ENCODE measurements around the gene SMYD3.
A peak's percentile ranks its signal among the peaks of the same experiment; 100 is the strongest.

Gene SMYD3

DNA sequence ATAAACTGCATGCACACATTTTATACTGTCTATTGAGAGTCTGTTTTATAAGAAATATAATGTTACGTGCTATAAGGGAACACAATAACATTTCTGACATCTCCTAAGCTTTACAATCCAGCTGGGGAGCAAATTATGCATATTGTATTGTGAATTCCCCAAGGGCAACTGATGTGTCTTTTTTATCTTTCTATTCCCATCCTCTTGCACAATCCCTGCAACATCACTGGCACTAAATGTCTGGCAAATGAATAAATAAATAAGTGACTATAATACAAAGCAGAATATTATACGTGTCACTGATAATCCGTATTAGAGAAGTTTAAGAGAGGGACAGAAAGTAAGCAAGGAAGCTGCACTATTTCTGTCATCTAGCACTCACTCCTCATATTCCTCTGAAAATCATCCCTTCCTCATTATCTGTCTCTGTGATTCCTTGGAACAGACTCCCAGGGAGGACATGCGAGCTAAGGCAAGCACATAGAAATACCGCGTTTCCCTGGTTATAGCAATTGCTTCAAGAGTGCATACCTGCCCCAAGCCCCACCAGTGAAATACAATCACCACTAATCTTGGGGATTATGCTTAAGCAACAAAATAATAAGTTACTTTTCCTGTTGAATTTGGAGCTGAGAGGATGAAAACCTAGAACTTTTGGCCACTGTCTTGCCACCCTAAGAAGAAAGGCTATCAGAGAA is 205.4 kb downstream of the SMYD3 start:
- DNase-seq: no peak

DNA sequence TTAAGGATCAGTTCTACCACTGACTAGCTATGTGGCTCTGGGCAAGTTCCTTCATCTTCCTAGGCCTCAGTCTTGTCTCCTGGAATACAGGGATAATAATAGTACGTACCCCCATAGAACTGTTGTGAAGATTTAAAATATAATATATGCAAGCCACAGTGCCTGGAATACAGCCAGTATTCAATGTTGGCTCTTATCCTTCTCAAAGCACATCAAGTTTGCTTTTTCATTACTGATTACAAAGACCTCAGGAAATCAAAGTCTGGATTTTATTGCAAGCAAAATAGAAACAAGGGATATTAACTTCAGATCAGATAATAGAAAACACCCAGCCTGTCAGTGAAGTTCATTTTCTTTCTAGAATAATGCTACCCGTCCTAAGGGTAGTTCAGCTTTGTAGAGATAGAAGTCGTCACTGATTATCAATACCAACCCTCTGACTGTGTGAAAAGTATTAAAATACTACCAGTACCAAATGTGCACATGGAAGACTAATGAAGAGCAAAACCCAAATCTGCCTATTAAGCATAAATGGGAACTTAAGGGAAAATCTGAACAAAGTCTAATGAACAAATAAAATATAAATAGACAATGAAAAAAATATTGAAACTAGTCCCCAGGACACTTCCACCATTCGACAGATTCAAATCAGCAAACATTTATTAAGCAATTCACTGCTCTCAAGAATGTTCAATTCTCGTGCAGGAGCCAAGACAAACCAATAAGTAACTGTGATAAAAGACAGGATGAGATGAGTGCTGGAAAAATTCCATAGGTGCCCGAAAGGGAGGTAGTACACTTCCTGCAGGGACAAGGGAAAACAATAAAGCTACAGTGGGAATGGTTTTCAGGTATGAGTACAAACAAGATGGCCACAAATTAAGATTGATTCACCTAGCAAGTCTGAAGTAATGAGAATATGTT is 206.2 kb downstream of the SMYD3 start:
- no peak for DNase-seq

DNA sequence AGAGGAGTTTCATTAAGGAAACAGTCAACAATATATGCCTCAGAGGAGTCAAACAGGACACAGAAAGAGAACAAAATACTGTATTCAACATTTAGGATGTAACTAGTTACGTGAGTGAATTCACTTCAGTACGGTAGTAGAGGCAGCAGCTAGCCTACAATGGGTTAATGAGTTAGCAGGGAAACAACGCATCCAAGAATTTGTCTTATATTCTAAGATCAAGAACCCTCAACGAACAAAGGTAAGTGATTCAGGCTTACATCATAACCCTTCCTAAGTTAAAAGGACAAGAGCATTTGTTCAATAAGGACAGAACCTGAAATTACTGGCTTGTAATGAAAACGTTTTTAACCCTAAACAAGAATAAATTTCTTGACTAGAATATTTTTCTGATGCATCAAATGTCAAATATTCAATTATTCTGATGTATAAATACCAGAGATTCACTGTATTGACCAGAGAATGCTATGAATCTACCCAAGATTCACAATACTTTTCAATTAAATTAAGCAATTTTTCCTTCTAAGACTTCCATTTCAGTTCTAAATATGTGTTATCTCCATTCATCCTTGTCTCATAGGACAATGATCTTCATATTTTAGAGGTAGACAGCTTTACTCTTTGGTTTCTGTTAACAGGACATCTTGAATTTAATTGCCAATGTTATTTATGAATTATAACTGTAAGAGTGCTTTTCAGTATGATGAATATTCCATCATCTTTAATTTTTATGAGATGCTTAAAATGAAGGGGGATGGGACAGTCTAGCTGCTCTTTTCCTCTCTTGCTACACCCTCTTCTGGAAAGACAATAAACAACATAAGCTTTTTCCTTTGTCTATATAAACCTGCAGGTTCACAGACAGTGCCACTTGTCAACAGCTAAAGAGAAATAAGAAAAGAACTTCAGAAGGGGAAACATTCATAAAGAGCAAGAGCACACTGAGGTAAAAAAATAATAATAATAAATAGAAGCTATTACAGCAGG is 209.5 kb downstream of the SMYD3 start:
- DNase-seq: no peak

DNA sequence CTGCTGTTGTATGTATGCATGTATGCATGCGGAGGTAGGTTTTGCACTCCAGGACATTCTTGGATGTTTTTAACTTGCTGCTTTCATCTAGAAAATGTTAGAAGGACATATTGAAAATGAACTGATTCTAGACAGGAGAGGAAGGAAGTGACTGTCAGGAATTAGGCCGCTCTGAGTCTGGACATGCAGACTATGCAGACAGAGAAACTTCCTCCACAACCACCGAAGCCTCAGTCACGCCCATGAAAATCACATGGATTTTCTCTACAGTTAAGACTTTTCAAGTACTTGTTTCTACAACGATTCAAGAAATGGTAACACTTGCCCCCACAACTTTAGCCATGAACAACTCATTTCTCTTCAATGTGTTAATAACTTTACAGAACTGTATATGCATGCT is 211.1 kb downstream of the SMYD3 start:
- no peak for DNase-seq

DNA sequence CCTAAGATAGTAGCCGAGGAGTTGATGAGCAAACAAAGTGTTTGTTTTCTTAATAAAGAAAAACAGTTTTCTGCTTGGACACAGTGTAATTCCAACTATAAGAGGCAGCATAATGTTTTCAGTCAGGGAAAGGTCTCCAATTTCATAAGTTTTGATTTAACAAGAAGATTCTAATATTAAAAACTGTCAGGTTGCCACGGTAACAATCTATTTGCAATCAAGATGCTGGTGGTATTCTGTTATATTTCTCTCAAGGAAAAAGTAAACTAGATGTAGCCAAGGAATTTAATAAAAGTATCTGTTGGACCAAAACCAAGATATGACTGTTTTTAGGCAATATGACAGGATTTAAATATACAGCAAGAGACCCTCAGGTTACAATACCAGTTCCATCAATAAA is 211.7 kb downstream of the SMYD3 start:
- DNase-seq: no peak

DNA sequence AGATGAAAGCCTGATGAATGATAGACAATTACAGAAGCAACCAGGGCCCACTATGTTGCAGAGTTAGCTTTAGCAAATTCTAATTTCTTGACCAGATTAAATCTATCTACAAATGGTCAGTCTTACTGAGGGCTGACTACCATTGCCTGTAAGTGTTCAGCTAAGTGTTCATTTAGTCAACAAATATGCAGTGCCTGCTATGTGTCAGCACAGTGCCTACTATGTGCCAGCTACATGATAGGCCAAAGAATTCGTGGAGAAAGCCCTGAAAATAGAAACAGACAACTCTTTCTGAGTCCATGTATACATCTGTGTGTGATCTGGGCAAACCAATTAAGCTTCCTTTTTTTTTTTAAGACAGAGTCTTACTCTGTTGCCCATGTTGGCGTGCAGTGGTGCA is 212.8 kb downstream of the SMYD3 start:
- no peak for DNase-seq

DNA sequence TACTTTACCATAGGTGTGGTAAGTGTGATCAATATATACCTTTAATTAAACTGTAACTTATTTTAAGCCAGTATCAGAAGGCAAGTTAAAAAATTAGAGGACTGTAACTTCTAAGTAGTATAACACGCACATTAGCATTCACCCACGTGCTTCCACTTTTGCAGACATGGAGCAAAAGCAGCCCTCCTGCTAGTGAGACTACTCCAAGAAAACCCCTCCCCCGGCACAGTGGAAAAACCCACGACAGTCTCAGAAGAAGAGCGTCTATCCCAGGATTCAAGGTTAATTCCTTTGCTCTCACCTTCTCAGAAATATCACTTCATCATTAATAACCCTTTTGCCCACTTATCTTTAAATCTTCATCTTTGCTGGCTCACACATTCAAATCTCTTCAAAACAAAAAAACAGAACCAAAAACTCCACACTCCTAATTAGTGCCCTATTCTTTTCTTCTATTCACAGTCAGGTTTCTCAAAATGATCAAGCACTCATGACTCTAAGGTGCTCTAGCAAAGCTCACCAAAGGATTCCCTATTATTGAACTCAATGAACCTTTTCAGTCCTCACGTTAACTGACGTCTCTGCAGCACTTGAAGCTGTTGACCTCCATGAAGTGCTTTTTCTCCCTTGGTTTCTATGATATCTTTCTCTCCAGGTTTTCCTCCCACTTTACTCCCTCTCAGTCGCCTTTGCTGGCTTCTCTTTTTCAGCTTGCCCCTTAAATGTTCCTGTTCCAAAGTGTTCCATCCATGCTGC is 213.5 kb downstream of the SMYD3 start:
- DNase-seq: peak; percentile 26

DNA sequence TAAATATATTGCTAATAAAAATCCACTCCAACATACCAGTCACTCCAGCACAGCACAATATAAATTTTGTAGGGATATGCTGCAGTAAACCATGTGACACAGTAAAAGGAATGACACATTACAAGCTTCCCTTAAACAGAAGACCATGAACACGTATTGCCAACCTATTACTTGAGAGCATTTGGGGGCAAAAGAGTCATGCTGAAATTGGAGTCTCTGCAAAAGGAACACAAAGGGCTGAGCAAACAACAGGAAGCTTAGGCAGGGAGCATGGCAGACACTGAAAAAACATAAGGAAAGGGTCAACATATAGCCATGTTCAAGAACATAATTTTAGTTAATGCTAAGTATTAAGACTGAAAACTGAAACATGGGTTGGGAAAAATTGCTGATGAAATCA is 214.5 kb downstream of the SMYD3 start:
- peak; percentile 12 for DNase-seq

DNA sequence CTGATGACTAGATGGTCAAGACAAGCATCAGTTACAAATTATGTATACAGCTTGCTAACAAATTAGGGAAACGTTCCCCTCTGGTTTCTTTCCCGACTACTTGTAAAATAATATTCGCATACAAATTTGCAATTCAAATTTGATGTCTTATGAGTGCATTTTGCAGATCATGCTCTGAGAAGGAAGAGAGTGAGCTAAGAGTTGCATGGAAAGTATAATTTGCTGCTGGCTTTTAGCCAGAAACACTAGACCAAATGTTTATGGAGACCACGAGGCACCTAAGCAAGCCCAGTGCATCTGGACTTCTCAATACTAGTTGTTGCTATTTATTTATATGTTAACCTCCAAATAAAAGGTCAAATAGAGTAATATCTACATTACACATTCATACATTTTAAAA is 216.0 kb downstream of the SMYD3 start:
- DNase-seq: no peak

DNA sequence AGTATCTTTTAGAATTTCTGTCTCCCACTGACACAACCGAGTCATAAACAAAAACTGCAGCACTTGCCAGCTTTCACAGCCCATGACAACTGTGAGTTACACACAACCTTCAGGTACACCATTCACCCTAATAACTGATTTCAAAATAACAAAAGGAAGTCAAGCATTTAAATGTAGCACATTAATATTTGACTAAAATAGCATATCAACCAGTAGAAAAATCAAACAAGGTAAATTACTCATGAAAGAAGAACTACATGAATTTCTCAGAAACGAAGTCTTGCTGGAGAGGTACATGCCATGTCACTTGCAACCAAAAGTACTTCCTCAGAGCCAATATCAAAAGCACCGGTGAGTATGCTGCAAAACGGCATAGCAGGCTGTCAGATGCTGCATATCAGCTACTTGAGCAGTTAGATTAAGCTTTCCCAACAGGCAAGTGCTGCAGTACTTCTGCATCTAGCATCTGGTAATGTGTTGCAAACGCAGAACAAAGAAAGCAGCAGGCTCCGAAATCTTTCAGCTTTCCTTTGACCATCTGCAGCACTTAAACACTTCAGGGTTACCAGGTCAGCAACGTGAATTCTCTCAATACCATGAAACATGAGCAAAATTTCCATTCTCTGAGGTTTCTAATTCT is 223.2 kb downstream of the SMYD3 start:
- DNase-seq: no peak

DNA sequence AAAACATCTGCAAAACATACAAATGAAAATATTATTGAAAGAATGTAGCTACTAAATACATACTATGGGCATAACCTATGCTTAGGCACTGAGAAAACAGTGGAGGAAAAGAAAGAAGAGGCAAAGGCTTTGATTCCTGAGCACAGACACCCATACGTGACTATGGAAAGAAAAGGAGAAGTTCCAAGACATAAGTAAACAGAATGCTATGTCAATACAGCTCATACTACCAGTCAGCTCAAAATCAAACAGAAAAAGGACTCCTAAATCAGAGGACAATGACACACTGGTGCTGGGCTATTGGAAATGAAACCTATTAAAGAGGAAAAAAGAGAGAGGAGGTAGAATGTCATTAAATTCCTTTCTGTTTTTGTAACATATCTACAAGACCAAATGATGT is 225.4 kb downstream of the SMYD3 start:
- DNase-seq: peak; percentile 58

DNA sequence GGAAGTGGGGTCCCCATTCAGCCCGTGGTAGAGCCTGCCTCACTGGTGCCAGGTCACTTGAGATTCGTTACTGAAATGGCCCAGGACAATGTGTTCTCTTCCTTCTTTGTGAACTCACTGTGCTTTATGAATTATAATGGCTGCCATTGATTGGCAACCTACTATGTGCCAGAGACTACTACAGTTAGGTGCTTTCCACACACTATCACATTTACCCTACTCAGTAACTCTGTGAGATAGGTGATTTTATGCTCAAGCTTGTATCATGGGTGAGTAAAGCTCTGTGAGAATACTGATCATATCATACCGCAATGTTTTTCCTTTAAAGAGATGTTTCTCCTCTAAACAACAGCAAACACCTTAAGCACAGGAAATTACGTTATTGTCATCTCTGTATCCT is 225.9 kb downstream of the SMYD3 start:
- DNase-seq: no peak

DNA sequence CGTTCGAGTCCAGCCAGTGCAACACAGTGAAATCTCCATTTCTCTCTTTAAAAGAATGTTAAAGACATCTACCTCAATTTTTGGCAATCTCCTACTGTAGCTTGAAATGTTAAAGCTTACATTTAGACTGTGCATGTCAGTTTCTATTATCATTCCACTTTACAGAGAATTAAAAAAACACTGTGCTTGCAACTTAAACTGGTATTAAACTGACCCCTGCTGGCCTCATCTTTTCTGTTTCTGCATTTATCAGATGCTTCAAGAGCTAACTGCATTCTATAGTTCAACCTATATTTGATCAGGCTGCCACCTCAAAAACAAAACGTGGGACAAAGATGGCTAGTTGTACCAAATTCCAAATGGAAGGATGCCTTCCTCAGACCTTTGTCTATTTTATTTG is 226.5 kb downstream of the SMYD3 start:
- peak; percentile 61 for DNase-seq

DNA sequence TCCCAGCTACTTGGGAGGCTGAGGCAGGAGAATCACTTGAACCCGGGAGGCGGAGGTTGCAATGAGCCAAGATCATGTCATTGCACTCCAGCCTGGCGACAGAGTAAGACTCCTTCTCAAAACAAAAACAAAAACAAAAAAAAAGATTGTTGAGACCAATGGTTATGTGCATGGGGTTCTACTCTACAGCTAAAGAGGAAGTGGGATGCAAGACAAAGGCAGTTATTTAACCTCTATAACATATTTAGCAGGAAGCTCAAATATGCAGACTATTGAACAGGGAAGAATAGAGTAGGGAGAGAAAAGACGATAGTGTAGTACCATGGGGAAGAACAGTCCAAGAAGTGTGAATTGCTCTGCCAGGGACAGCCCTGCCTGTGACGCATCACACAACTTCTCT is 227.7 kb downstream of the SMYD3 start:
- no peak for DNase-seq

DNA sequence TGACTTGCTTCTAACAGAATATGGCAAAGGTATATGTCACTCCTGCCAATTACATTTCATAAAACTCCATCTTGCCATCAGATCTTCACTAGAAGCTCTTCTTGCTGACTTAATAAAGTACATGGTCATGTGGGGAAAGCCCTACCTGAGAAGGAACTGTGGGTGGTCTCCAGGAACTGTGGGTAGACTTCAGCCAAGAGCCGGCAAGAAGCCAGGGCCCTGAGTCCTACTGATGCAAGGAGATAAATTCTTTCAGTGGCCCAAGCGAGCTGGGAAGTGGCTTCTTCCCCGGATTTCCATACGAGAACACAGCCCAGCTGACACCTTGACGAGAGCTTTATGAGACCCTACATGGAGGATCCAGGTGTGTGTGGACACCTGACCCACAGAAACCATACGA is 228.7 kb downstream of the SMYD3 start:
- DNase-seq: no peak

DNA sequence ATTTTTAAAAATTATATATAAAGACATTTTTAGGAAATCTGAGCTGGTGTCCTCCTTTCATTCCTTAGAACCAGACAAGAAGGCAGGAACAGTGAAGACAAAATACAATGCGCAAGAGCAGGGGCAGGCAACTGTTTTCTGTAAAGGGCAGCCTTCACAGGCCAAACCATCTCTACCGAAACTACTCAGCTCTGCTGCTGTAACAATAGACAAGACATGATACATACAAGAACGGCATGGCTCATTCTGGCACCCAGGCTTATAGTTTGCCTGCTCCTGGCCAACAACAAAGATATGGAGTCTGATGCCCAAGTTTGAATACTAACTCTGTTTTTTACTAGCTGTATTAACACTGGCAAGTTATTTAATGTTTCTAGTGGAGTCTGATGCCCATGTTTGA is 232.0 kb downstream of the SMYD3 start:
- no peak for DNase-seq

DNA sequence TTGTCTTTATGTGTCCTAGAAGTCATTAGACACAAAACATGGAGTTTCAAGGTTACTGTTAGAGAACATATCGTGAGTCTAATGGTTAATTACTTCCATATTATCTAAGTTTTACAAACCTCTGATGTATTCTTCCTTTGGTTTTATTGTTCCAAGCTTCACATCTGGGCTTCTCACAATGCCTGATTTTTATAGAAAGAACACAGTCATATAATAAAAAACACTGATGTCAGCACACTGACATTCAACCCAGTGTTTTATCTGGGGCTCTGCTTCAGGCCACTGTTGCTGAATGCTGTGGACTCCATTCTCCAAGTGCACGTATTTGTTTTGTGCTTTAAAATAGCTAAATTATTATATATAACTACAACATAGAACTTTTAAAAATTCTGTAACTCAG is 232.9 kb downstream of the SMYD3 start:
- no peak for DNase-seq

DNA sequence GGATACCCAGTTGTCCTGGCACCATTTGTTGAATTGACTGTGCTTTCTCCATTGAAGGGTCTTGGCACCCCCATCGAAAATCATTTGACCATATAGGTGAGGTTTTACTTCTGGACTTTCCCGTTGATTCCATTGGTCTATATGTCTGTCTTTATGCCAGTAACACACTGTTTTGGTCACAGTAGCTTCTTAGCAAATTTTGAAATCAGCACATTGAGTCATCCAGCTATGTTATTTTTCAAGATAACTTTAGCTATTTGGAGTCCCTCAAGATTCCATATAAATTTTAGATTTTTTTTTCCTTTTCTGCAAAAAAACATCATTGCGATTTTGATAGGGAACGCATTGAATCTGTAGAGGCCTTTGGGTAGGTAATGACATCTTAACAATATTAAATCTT is 235.6 kb downstream of the SMYD3 start:
- DNase-seq: no peak

DNA sequence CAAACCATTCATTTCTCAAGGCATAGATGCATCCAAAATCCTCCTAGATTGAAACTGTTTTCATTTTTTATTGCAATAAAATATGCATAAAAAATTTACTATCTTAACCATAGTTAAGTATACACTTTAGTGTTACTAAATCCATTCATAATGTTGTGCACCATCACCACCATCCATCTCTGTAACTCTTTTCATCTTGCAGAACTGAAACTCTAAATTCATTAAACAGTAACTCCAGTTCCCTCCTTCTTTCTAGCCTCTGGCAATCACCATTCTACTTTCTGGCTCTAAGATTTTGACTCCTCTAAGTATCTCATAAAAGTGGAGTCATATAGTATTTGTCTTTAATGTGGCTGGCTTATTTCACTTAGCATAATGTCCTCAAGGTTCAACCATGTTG is 236.8 kb downstream of the SMYD3 start:
- DNase-seq: no peak

DNA sequence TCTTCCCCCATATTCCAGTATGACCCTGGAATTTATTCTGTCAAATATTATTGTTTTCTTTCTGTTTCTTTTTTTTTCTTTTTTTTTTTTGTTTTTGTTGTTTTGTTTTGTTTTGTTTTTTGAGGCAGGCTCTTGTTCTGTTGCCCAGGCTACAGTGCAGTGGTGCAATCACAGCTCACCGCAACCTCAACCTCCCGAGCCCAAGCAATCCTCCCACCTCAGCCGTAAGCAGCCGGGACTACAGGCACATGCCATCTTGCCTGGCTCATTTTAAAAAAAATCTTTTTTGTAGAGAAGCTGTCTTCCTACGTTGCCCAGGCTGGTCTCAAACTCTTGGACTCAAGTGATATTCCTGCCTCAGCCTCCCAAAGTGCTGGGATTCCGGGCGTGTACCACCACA is 237.6 kb downstream of the SMYD3 start:
- no peak for DNase-seq

DNA sequence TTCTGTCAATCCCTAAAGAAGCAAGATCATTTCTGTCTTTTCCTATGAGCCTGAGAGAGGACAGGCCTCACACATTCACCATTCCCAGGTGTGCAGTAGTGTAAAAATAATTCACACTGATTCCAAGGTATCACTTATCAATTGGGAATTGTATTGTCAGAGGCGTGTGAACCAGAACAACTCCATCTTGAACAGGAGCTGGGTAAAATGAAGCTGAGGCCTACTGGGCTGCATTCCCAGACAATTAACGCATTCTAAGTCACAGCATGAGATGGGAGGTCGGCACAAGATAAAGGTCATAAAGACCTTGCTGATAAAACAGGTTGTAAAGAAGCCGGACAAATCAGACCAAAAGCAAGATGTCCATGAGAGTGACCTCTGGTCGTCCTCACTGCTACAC is 239.2 kb downstream of the SMYD3 start:
- no peak for DNase-seq

DNA sequence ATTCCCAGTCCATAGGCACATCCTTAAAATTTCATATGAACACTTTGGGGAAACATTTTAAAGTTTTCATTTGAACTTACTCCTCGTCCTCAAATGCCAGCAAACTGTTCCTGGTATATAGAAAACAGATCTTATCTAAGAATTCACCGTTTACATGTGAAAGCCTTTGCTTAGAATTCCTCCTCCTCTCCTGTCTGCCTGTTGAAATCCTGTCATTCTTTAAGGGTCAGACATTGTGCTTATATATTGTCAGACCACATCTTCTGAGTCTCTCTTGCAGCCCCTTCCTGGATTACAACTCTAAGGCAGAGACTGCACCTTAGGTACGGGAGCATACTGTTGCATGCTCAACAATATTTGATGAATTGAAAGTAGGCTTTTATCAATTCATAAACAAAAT is 239.7 kb downstream of the SMYD3 start:
- DNase-seq: no peak

All from DMS53 (cell line).